Kidney glomerular epithelial cell (primary cell): Measurements from ENCODE around the gene RPS6KA5.

ENCODE experiments used
- DNase-seq: peaks from one replicate; lab custom pipeline; 2025; lab: John Stamatoyannopoulos, UW

The RPS6KA5 gene

DNA sequence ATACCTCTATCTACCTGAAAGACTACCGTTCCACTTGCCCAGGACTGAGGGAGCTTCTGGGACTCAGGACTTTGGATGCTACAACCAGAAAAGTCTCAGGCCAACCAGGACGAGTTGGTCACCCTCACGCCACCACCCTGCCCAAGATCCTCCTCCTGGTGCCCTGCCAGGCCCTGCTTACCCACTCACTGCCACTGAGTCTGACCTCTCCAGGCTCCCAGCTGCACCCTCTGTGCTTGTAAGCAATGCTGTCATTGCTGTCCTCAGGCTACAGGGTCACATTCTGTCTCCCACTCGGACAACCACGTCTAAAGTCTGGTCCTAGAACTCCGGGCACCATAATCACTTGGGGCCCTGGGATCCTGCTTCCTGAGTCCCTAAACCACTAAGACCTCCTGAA is 253.4 kb downstream of the RPS6KA5 start:
- DNase-seq = no peak

GRCh38 chr14:90805662-90806540 is 254.5 kb downstream of the RPS6KA5 start:
- no peak for DNase-seq

GRCh38 chr14:90805084-90805391 is 255.4 kb downstream of the RPS6KA5 start:
- DNase-seq = no peak

DNA sequence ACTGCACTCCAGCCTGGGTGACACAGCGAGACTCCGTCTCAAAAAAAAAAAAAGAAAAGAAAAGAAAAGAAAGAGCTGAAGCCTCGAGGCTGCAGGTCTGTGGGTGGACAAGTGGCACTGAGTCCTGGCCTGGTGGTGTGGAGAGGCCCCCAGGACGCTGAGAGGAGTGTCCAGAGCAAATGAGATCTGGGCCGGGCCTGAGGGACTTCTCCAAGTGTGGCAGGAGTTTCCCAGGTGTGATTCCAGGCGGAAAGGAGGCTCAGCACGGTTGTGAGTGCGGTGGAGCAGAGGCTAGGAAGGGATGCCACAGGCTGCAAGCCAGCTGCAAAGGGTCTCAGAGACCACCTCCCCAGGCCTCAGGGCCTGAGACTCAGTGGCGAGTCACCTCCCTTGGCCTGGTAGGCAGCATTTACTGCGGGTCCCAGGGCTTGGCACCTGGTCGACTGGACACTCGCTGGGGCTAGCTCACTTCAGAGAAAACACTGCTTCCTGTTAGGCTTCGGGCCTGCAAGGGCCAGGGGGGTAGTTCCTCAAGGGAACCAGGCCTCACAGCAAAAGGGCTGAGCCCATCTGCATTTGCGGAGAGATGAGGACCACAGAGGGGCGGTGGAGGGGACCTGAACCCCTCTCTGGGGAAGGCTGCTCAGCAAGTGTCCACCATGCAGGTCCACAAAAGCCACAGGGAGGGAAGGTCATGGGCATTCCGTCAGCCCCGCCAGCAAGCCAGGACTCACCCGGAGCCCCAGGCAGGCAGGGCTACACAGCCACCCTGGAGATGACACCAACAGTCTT is 256.0 kb downstream of the RPS6KA5 start:
- no peak for DNase-seq

GRCh38 chr14:90803249-90803648 is 257.2 kb downstream of the RPS6KA5 start:
- DNase-seq = no peak

- DNase-seq = no peak
Measured at GRCh38 chr14:90799420-90799819, 261.0 kb downstream of the RPS6KA5 start.

DNA sequence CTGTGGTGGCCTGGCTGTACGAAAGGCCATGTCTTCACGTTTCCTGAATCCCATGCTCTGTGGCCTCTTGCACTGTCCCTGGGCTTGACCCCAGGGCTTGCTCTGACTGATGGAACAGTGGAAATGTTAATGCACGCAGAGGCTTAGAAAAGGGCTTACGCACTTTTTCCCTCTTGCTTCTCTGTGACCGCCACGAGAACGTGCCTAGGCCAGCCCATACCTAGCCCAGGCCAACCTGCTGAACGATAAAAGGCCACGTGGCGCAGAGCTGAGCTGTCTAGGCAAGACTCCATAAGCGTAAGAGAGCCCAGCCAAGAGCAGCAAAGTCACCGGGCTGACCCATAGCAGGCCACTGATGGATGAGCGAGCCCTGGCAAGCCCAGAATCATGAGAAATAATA is 262.5 kb downstream of the RPS6KA5 start:
- no peak for DNase-seq
